GM13976 (cell line): ENCODE measurements around the gene CCDC34.

ENCODE experiments used
- DNase-seq: peaks from one replicate; pipeline ENCODE4 v3.0.0; 2012; ENCODE audit warnings: low spot score
- in situ Hi-C: fragments of 300-500 bp; cut with MboI; formaldehyde crosslinking; loops from one replicate; pipeline ENCODE4 v1.12.0; 2022; ENCODE audit warnings: low sequenced_read_pairs, mixed read lengths, inconsistent platforms; ENCODE audit not compliant: unreplicated experiment
- TF ChIP-seq, protein P1 (sequence below): IDR thresholded peaks from 2 replicates; pipeline ENCODE4 v1.5.1; 2012; ENCODE audit warnings: borderline replicate concordance, mild to moderate bottlenecking; ENCODE audit not compliant: insufficient read depth; ENCODE audit errors: extremely low read depth, missing control alignments, control extremely low read depth

Gene CCDC34

DNA sequence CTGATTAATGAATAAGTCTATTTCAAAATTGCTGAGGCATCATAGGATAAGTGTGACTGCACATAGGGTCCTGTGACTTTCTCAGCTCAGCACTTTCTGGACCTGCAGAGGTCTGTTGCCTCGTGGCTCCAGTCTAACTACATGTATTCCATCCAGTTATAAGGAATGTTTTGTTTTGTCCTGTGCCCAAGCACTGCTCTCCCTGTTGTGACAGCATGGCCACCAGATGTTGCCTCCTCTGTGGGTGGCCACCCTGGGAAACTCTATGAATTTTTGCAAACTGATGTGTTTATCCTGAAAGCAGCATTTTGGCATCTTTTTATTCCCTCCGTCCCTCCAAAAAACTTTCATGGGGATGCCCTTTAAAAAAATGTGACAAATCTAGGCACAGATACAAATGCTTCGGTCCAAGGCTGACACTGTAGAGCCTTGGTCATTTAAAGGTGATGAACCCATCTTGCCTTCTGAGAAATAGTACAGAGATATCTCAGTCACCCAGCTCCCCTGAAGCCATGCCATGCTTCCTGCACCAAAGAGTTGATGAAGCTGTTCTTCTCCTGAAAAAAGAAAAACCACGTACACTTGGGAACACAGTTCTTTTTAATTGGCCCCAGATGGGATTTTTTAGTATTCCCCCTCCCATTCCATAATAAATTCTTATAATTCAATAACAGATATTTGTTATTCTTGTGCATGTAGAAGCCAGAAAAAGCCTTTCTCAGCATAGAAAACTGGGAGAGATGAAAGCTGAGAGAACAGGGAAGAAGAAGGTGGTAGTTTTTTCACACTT lies 72.6 kb downstream of the CCDC34 start:
- TF ChIP-seq, protein P1, sequence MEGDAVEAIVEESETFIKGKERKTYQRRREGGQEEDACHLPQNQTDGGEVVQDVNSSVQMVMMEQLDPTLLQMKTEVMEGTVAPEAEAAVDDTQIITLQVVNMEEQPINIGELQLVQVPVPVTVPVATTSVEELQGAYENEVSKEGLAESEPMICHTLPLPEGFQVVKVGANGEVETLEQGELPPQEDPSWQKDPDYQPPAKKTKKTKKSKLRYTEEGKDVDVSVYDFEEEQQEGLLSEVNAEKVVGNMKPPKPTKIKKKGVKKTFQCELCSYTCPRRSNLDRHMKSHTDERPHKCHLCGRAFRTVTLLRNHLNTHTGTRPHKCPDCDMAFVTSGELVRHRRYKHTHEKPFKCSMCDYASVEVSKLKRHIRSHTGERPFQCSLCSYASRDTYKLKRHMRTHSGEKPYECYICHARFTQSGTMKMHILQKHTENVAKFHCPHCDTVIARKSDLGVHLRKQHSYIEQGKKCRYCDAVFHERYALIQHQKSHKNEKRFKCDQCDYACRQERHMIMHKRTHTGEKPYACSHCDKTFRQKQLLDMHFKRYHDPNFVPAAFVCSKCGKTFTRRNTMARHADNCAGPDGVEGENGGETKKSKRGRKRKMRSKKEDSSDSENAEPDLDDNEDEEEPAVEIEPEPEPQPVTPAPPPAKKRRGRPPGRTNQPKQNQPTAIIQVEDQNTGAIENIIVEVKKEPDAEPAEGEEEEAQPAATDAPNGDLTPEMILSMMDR, result no peak
- in situ Hi-C loops, result no loop called here
- no peak for DNase-seq
